ENCODE data around the gene CABP1. TPM values are rescaled to one million over a fixed set of nuclear protein-coding genes. Genes with fewer than 3 reads are reported as not detected.

The CABP1 gene
- total RNA-seq, 2 donors from 2014 or later, result 0.23 to 0.62 TPM

DNA sequence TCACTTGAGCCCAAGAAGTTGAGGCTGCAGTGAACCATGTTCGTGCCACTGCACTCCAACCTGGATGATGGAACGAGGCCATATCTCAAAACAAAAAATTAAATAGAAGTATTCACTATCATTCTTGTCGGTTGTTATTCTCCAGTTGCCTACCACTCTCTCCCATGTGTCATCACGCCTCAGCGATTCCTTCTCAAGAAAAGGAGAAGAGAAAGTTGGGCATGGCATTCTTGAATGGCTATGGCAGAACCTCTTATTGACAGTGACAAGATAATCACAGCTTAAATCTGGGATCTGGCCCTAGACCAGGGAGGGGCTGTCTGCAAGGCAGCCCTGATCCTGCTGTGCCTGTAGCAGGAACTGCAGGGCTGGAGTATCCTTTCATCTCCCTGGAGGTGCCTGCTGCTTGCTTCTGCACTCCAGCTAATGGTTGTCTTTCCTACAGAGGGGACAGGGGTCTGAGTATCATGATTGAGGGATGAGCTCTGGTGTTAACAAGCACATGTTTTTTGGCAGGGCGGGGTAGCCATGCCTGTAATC, 33.7 kb downstream of the CABP1 start:
- H3K4me1 ChIP-seq (replicated peaks), result peaks cover 7% of the 10 kb centered on the region
- H3K27me3 ChIP-seq (replicated peaks; ENCODE audit: insufficient read depth), result no peaks in the 10 kb centered on the region
- H3K9me3 ChIP-seq, result no peaks in the 10 kb centered on the region
- no peak overlapping the region for H3K4me3 ChIP-seq
- intact Hi-C loops (cut with DNase I), result no loop called here
- 89% methylated on average over 6 of the region's 6 CpGs for WGBS
- TF ChIP-seq POLR2AphosphoS5 (IDR thresholded peaks at IDR 0.05) (no peak), POLR2A (IDR thresholded peaks at IDR 0.05) (no peak)
- TF ChIP-seq, protein P1, sequence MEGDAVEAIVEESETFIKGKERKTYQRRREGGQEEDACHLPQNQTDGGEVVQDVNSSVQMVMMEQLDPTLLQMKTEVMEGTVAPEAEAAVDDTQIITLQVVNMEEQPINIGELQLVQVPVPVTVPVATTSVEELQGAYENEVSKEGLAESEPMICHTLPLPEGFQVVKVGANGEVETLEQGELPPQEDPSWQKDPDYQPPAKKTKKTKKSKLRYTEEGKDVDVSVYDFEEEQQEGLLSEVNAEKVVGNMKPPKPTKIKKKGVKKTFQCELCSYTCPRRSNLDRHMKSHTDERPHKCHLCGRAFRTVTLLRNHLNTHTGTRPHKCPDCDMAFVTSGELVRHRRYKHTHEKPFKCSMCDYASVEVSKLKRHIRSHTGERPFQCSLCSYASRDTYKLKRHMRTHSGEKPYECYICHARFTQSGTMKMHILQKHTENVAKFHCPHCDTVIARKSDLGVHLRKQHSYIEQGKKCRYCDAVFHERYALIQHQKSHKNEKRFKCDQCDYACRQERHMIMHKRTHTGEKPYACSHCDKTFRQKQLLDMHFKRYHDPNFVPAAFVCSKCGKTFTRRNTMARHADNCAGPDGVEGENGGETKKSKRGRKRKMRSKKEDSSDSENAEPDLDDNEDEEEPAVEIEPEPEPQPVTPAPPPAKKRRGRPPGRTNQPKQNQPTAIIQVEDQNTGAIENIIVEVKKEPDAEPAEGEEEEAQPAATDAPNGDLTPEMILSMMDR (IDR thresholded peaks at IDR 0.05), result no peak
- H3K27ac ChIP-seq, result no peak overlapping the region
- no peak for DNase-seq (ENCODE audit: low spot score)
- no peaks in the 10 kb centered on the region for H3K36me3 ChIP-seq

DNA sequence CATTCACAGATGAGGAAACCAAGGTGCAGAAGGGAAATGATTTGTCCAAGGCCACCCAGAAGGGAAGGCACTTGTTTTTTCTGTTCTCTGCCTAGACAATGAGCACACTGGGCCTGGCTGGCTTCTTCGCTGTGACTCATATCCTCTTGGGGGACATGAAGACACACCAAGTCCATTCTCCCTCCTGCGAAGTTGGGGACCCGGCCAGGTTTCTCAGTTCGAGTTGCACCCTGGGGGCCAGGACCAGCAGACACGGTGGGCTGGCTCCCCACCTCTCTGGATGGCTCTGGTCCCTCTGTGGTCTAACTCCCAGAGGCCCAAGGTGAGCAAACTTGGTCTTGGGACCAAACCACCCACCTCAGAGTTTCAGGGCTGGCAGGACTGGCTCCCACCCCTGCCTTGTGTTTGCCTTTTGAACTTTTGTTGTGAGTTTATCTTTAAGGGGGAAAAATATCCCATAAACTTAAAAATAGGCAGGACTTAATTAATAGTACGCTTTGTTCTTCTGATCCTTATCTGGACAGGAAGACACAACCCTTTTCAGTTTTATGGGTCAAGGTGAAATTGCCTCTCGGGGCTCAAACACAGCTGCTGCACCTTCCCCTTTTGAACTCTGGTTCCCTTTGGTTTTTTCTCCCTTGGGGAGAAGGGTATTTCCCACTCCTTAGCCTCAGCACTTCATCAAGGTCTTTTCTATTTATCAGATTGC, 37.5 kb downstream of the CABP1 start:
- Histone ChIP-seq H3K4me1 (replicated peaks) (peaks cover 7% of the 10 kb centered on the region), H3K9me3 (no peaks in the 10 kb centered on the region), H3K4me3 (no peak overlapping the region), H3K36me3 (no peaks in the 10 kb centered on the region), H3K27me3 (replicated peaks; ENCODE audit: insufficient read depth) (no peaks in the 10 kb centered on the region), H3K27ac (peak overlapping the region; percentile 28 to 65)
- intact Hi-C loops (cut with DNase I), result no loop called here
- TF ChIP-seq POLR2AphosphoS5 (IDR thresholded peaks at IDR 0.05), result no peak
- TF ChIP-seq, protein P1 (IDR thresholded peaks at IDR 0.05), result no peak
- no peak for TF ChIP-seq POLR2A (IDR thresholded peaks at IDR 0.05)
- peak; percentile 27 for DNase-seq (ENCODE audit: low spot score)
- WGBS, result 19% methylated on average over 5 of the region's 7 CpGs

DNA sequence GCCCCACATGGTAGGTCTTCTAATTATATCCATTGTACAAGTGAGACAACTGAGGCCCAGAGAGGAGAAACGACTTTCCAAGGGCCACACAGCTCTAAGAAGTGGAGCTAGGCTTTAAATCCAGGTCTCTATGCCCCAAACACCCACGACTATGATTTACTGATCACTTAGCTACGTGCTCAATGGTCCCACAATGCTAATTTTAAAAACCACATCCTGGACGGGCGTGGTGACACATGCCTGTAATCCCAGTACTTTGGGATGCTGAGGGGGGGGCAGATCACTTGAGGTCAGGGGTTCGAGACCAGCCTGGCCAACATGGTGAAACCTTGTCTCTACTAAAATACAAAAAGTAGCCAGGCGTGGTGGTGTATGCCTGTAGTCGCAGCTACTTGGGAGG, 38.1 kb downstream of the CABP1 start:
- TF ChIP-seq POLR2AphosphoS5 (IDR thresholded peaks at IDR 0.05) (no peak), POLR2A (IDR thresholded peaks at IDR 0.05) (no peak)
- TF ChIP-seq, protein P1 (IDR thresholded peaks at IDR 0.05), result no peak
- no peak for DNase-seq (ENCODE audit: low spot score)
- Histone ChIP-seq H3K4me1 (replicated peaks) (peaks cover 7% of the 10 kb centered on the region), H3K27ac (peak overlapping the region; percentile 28 to 65), H3K9me3 (no peaks in the 10 kb centered on the region), H3K27me3 (replicated peaks; ENCODE audit: insufficient read depth) (no peaks in the 10 kb centered on the region), H3K36me3 (no peaks in the 10 kb centered on the region), H3K4me3 (no peak overlapping the region)
- intact Hi-C loops (cut with DNase I), result no loop called here
- 69% methylated on average over 8 of the region's 8 CpGs for WGBS

DNA sequence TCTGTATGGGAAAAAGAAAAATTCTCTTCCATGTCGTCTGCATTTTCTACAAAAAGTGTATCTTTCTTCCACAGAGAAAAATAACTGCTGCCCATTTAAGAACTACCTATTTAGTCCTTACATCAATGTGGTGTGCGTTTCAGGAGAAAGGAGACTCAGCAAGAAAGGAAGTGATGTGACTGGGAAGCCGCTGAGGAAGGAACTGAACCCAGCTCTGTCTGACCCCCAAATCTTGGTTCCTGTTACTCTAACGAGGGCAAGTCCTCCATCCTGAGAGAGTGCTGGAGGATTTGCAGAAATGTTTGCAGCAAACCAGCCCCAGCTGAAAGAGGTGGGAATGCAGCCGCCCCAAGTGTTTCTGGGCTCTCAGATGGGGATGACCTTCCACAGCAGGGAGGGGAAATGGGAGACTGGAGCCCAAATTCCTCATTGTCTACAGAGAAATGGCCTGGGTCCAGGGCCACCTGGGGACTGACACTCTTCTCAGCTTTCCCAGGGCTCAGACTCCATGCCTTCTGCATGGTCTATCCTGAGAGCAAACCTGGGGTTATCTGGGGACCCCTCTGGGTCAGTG, 39.8 kb downstream of the CABP1 start:
- Histone ChIP-seq H3K36me3 (no peaks in the 10 kb centered on the region), H3K4me3 (no peak overlapping the region), H3K4me1 (replicated peaks) (peaks cover 7% of the 10 kb centered on the region), H3K9me3 (no peaks in the 10 kb centered on the region), H3K27ac (no peak overlapping the region), H3K27me3 (replicated peaks; ENCODE audit: insufficient read depth) (no peaks in the 10 kb centered on the region)
- DNase-seq (ENCODE audit: low spot score), result no peak
- 63% methylated on average over 5 of the region's 5 CpGs for WGBS
- intact Hi-C loops (cut with DNase I), result no loop called here
- TF ChIP-seq, protein P1 (IDR thresholded peaks at IDR 0.05), result no peak
- no peak for TF ChIP-seq POLR2AphosphoS5 (IDR thresholded peaks at IDR 0.05)
- no peak for TF ChIP-seq POLR2A (IDR thresholded peaks at IDR 0.05)
